ENCODE data around the gene TMEM204. TPM values are rescaled to one million over a fixed set of nuclear protein-coding genes. Genes with fewer than 3 reads are reported as not detected.

TMEM204 gene
- total and polyA plus RNA-seq, 2 donors (not counting 1 experiment from before 2014, with no cell fraction given): 10.9 to 12.4 TPM

GRCh38 chr16:1505073-1505844 is 28.2 kb upstream of the TMEM204 start:
- no peaks in the 10 kb centered on the region for H4K20me1 ChIP-seq (ENCODE audit: control insufficient read depth, extremely low read depth, insufficient read depth, low read length)
- DNase-seq (ENCODE audit: low read depth in 2 of 2): no peak
- H3K79me2 ChIP-seq (ENCODE audit: control insufficient read depth, insufficient read depth, low read length): no peaks in the 10 kb centered on the region
- peak overlapping the region; percentile 23 for H3K9ac ChIP-seq (ENCODE audit: insufficient read depth, low read length)
- no peak overlapping the region for H2AFZ ChIP-seq (ENCODE audit: low read length)
- H3K4me1 ChIP-seq (ENCODE audit: control insufficient read depth, extremely low read depth, insufficient read depth, low read length): no peaks in the 10 kb centered on the region
- H3K4me2 ChIP-seq (ENCODE audit: extremely low read depth, insufficient read depth, low read length): no peak overlapping the region
- H3K27ac ChIP-seq (ENCODE audit: insufficient read depth, low read length): no peak overlapping the region
- no peaks in the 10 kb centered on the region for H3K27me3 ChIP-seq (ENCODE audit: control insufficient read depth, insufficient read depth, low read length)
- TF ChIP-seq EZH2 (IDR thresholded peaks at IDR 0.05; ENCODE audit: low read length, missing control alignments): no peak
- TF ChIP-seq CTCF (conservative IDR thresholded peaks at IDR 0.05 in 1 of 2, IDR thresholded peaks at IDR 0.05 in 1 of 2; ENCODE audit: low read depth in 1 of 2, low read length in 2 of 2): no peak
- no peak overlapping the region for H3K4me3 ChIP-seq (replicated peaks in 1 of 4; ENCODE audit: control extremely low read depth in 1 of 4, insufficient read depth in 1 of 4, low read depth in 3 of 4, low read length in 4 of 4)
- peaks cover 28% of the 10 kb centered on the region for H3K36me3 ChIP-seq (ENCODE audit: control insufficient read depth, insufficient read depth, low read length)
- H3K9me3 ChIP-seq (ENCODE audit: control insufficient read depth, insufficient read depth, low read depth, low read length): no peaks in the 10 kb centered on the region

GRCh38 chr16:1505912-1506311 is 27.6 kb upstream of the TMEM204 start:
- H3K27me3 ChIP-seq (ENCODE audit: control insufficient read depth, insufficient read depth, low read length): no peaks in the 10 kb centered on the region
- no peak overlapping the region for H2AFZ ChIP-seq (ENCODE audit: low read length)
- H3K9ac ChIP-seq (ENCODE audit: insufficient read depth, low read length): no peak overlapping the region
- H3K4me2 ChIP-seq (ENCODE audit: extremely low read depth, insufficient read depth, low read length): no peak overlapping the region
- no peak overlapping the region for H3K27ac ChIP-seq (ENCODE audit: insufficient read depth, low read length)
- H3K36me3 ChIP-seq (ENCODE audit: control insufficient read depth, insufficient read depth, low read length): peaks cover 31% of the 10 kb centered on the region
- no peaks in the 10 kb centered on the region for H3K79me2 ChIP-seq (ENCODE audit: control insufficient read depth, insufficient read depth, low read length)
- no peak for TF ChIP-seq CTCF (conservative IDR thresholded peaks at IDR 0.05 in 1 of 2, IDR thresholded peaks at IDR 0.05 in 1 of 2; ENCODE audit: low read depth in 1 of 2, low read length in 2 of 2)
- TF ChIP-seq EZH2 (IDR thresholded peaks at IDR 0.05; ENCODE audit: low read length, missing control alignments): no peak
- DNase-seq (ENCODE audit: low read depth in 2 of 2): no peak
- no peaks in the 10 kb centered on the region for H4K20me1 ChIP-seq (ENCODE audit: control insufficient read depth, extremely low read depth, insufficient read depth, low read length)
- no peaks in the 10 kb centered on the region for H3K4me1 ChIP-seq (ENCODE audit: control insufficient read depth, extremely low read depth, insufficient read depth, low read length)
- H3K4me3 ChIP-seq (replicated peaks in 1 of 4; ENCODE audit: control extremely low read depth in 1 of 4, insufficient read depth in 1 of 4, low read depth in 3 of 4, low read length in 4 of 4): no peak overlapping the region
- no peaks in the 10 kb centered on the region for H3K9me3 ChIP-seq (ENCODE audit: control insufficient read depth, insufficient read depth, low read depth, low read length)

- H4K20me1 ChIP-seq (ENCODE audit: control insufficient read depth, extremely low read depth, insufficient read depth, low read length): no peaks in the 10 kb centered on the region
- no peaks in the 10 kb centered on the region for H3K79me2 ChIP-seq (ENCODE audit: control insufficient read depth, insufficient read depth, low read length)
- TF ChIP-seq EZH2 (IDR thresholded peaks at IDR 0.05; ENCODE audit: low read length, missing control alignments): no peak
- TF ChIP-seq CTCF (conservative IDR thresholded peaks at IDR 0.05 in 1 of 2, IDR thresholded peaks at IDR 0.05 in 1 of 2; ENCODE audit: low read depth in 1 of 2, low read length in 2 of 2): no peak
- no peaks in the 10 kb centered on the region for H3K27me3 ChIP-seq (ENCODE audit: control insufficient read depth, insufficient read depth, low read length)
- no peaks in the 10 kb centered on the region for H3K9me3 ChIP-seq (ENCODE audit: control insufficient read depth, insufficient read depth, low read depth, low read length)
- DNase-seq (ENCODE audit: low read depth in 2 of 2): no peak
- H3K4me2 ChIP-seq (ENCODE audit: extremely low read depth, insufficient read depth, low read length): no peak overlapping the region
- no peaks in the 10 kb centered on the region for H3K4me1 ChIP-seq (ENCODE audit: control insufficient read depth, extremely low read depth, insufficient read depth, low read length)
- H3K4me3 ChIP-seq (replicated peaks in 1 of 4; ENCODE audit: control extremely low read depth in 1 of 4, insufficient read depth in 1 of 4, low read depth in 3 of 4, low read length in 4 of 4): no peak overlapping the region
- no peak overlapping the region for H3K27ac ChIP-seq (ENCODE audit: insufficient read depth, low read length)
- no peak overlapping the region for H3K9ac ChIP-seq (ENCODE audit: insufficient read depth, low read length)
- no peak overlapping the region for H2AFZ ChIP-seq (ENCODE audit: low read length)
- H3K36me3 ChIP-seq (ENCODE audit: control insufficient read depth, insufficient read depth, low read length): peaks cover 33% of the 10 kb centered on the region
Measured at GRCh38 chr16:1506494-1507213, 26.8 kb upstream of the TMEM204 start.

All from fibroblast of lung (primary cell).